Stimulated activated CD4-positive, alpha-beta T cell treated with anti-CD3 and anti-CD28 coated beads, Interleukin-12 subunit alpha, Interleukin-12 subunit beta, amount 100 ng/mL, for 48 hours (primary cell): ENCODE results near the gene SARDH.

Experiments
- DNase-seq, 3 donors: peaks; one replicate each; pipeline ENCODE4 v3.0.0-alpha.2; 2020; ENCODE audit warnings: low read depth in 2 of 3, low spot score in 1 of 3

The SARDH gene

GRCh38 chr9:133705576-133705975 is 32.6 kb downstream of the SARDH start:
- no peak for DNase-seq

- no peak for DNase-seq
Measured at GRCh38 chr9:133704711-133705181, 33.4 kb downstream of the SARDH start.

- DNase-seq: no peak
Measured at GRCh38 chr9:133703591-133704399, 34.4 kb downstream of the SARDH start.

- no peak for DNase-seq
Measured at GRCh38 chr9:133702798-133703590, 35.2 kb downstream of the SARDH start.

- peak; percentile 54 to 64 (median 64) for DNase-seq
Measured at GRCh38 chr9:133701981-133702797, 36.0 kb downstream of the SARDH start.

GRCh38 chr9:133701321-133701980 is 36.7 kb downstream of the SARDH start:
- DNase-seq: peak in 1 of 3 donors; percentile 45

- no peak for DNase-seq
Measured at GRCh38 chr9:133700819-133701320, 37.3 kb downstream of the SARDH start.

GRCh38 chr9:133699546-133699945 is 38.6 kb downstream of the SARDH start:
- no peak for DNase-seq

- DNase-seq: no peak
Measured at GRCh38 chr9:133696071-133696472, 42.1 kb downstream of the SARDH start.

GRCh38 chr9:133694686-133695085 is 43.5 kb downstream of the SARDH start:
- no peak for DNase-seq

GRCh38 chr9:133693703-133694529 is 44.2 kb downstream of the SARDH start:
- DNase-seq: no peak

- no peak for DNase-seq
Measured at GRCh38 chr9:133693116-133693515, 45.0 kb downstream of the SARDH start.

GRCh38 chr9:133692364-133692985 is 45.7 kb downstream of the SARDH start:
- DNase-seq: no peak

GRCh38 chr9:133691626-133692363 is 46.4 kb downstream of the SARDH start:
- DNase-seq: no peak

- no peak for DNase-seq
Measured at GRCh38 chr9:133691191-133691590, 47.0 kb downstream of the SARDH start.

- no peak for DNase-seq
Measured at GRCh38 chr9:133690081-133690561, 48.0 kb downstream of the SARDH start.

GRCh38 chr9:133689151-133689763 is 48.9 kb downstream of the SARDH start:
- no peak for DNase-seq
